GM21515 (cell line): ENCODE data around the gene CYP1B1.

ENCODE experiments used
- ATAC-seq: cut with Tn5 transposase; IDR thresholded peaks from one replicate; pipeline ENCODE4 v1.9.1; 2021; ENCODE audit not compliant: unreplicated experiment

The CYP1B1 gene

DNA sequence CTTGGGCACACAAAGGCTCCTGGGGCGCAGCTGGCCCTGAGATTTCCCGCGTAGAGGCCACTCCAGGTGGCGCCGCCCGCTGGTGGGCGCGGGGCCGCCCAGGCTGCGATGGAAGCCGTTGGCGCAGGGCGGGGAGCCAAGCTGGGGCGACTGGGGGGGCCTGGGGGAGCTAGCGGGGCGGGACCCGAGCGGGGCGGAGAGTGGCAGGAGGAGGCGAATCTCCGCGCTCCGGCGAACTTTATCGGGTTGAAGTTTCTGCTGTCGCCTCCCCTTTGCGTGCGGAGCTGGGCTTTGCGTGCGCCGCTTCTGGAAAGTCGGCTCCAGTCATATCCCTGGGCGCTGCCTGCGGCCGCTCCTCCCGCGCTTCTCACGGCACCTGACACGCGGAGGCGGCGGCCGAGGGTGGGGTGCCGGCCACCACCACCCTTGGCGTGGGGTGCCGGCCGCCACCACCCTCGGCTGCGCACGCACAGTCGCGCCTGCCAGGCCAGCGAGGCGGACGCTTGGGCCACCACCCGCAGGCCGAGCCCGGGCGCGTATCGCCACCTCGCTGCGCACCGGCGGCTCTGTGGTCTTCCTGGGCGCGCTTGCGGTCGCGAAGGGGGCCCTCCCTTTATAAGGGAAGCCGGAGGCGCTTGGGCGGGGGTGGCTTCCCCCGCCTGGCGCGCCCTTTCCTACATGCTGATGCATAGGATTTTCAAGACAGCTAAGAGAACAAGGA is 919 bp upstream of the CYP1B1 start:
- peak; percentile 54 for ATAC-seq

DNA sequence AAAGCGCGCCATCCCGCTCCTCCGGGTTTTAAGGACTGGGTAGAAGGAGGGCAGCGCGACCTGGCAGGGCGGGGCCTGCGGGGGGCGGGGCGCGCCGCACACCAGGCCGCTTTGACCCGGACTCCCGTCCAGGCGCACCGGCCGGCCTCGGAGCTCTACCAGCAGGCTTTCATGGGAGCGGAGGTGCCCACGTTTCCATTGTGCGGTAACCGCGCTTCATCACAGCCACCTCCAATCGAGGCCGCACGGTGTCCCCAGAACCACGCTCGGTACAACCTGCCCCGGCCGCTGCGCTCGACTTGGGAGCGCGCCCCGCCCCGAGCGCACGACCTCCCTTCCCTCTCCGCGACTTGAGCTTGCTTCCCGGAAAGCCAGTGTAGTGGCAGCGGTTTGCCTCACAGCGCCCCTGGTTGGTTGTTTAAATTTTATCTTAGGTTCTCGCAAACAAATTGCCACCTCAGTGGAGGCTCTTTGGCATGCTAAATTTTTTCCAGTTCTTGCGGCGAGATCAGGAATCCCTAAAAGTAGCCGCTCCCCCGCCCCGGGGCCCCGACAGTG is 280 bp upstream of the CYP1B1 start:
- ATAC-seq, result peak; percentile 51

DNA sequence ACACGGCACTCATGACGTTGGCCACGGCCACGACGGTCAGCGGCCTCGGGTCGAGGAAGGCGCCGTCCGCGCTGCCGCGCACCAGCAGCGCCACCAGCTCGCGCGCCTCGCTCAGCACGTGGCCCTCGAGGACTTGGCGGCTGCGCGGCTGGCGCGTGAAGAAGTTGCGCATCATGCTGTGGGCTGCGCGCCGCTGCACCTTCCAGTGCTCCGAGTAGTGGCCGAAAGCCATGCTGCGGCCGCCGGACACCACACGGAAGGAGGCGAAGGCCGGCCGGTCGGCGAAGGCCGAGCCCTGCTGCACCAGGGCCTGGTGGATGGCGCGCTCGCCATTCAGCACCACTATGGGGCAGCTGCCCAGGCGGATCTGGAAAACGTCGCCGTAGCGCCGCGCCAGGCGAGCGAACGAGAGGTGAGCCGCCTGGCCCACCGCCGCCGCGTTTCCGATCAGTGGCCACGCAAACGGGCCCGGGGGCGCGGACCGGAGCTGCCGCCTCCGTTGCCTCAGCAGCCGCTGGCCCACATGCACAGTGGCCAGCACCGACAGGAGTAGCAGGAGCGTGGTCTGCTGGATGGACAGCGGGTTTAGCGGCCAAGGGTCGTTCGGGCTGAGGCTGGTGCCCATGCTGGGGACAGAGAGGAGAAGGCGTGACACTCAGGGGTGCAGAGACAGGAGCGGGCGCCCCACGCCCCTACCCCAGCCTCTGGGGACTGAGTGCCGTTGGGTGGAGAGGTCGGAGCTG is 1.0 kb downstream of the CYP1B1 start:
- no peak for ATAC-seq

DNA sequence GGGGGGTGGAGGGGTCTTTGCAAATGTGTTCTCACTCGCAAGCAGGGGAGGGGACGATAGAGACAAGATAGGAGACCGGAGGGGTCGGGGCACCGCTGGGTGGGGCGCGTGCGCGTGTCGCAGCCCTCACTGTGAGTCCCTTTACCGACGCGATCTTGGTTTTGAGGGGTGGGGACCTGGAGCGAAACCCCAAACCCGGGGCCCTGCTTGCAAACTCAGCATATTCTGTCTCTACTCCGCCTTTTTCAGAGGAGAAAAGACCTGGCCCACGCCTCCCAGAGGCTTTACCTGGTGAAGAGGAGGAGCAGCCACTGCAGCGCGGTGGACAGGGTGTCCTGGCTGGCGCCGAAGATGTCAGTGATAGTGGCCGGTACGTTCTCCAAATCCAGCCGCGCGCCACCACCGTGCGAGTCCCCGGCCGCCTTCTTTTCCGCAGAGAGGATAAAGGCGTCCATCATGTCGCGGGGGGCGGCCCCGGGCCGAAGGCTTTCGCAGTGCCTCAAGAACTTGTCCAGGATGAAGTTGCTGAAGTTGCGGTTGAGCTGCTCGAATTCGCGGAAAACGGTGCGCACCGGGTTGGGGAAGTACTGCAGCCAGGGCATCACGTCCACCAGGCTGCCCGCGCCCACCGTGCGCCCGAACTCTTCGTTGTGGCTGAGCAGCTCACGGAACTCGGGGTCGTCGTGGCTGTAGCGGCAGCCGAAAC is 1.7 kb downstream of the CYP1B1 start:
- ATAC-seq, result no peak

DNA sequence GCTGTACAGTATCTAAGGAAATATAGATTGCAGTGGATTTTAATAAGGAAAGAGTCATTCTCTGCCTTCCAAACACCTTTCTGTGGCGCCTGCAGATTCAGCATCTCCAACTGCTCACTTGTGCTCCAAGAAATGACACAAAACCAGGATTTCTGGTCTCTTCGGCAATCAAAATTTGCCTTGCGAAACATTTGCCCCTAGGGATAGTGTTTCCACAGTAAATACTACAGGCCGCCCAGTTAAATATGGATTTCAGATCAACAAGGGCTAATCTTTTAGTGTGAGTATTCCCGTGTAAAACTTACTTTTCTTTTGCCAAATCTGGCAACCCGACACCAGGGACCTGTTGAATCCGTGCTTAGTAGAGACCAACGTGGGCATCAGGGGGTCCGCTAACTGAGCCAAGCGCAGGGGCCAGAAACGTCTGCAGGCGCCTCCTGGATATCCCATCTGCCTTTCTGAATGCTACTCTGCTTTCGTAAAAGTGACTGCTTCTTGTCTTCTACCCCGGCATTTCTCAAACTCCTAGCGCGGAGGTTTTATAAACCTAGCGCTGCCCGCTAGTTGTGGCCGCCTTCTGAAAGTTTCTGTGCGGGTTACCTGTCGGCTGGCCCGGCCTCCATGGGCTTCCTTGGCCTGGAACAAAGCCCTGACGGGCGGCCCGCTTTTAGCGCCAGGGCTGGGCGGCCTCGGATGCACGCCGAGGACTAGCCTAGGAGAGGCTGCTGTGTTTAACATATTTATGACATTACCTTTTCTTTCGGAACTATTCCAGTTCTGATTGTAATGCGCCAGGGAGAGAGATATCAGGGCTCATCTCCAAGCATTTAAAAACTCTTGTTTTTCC is 2.5 kb downstream of the CYP1B1 start:
- ATAC-seq, result no peak

DNA sequence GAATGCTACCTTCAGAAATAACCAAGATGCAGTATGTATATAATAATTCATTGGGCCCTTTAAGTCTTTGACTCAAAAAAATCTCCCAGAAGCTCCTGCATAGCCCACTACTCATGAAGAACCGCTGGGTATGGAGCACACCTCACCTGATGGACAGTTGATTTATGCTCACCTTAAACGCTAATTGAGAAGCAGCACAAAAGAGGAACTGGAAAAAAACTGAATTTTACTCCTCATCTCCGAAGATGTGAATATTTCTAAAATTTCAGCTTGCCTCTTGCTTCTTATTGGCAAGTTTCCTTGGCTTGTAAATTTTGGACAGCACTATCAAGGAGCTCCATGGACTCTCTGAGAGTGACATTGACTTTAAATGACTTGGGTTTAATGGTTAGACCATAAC is 5.5 kb downstream of the CYP1B1 start:
- ATAC-seq, result no peak

DNA sequence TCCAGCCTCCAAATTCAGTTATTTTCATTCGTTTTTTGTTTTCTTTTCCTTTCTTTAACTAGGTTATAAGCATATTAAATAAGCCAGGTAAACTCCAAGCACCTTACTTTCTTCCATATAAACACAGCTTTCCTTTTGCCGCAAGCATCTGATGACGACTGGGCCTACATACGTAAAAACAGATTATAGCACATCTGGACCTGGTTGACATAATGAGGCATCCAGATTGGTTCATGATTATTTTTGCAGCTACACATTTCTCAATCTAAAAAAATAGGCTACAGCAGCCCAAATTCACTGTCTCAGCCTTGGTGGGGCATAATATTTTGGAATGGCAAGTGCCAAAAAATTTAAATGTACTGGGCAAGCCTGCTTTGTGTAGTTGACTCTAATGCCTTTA is 7.7 kb downstream of the CYP1B1 start:
- no peak for ATAC-seq

DNA sequence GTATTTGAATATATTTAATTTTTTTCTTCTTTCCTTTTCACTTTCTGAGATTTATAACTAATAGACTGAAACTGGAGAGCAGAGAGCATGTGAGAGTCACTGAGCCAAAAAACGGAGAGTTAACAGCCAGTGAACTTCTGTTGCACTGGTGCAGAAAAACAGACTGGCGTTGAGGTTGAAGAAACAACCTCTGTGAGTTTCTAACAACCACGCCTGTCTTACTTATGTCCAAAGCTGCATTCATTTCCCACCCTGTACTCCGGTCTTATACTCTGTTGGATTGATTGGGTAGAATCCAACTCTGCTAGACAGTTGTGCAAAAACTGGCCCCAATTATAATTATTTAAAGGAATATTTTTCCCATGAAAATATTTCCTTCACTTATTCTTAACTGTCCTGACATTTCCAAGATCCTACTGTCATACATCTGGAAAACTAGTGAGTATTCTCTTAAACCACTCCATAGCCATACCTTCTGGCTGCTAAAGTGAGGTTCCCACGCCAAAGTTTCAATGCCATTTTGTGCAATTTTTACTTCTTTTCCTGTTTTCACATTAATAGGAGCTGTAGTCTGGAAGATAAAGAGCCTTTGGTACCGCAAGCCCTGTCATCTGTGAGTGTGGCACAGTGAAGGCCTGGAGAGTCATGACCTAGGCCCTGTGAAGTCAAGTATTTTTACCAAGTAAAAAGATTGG is 9.4 kb downstream of the CYP1B1 start:
- ATAC-seq, result no peak

DNA sequence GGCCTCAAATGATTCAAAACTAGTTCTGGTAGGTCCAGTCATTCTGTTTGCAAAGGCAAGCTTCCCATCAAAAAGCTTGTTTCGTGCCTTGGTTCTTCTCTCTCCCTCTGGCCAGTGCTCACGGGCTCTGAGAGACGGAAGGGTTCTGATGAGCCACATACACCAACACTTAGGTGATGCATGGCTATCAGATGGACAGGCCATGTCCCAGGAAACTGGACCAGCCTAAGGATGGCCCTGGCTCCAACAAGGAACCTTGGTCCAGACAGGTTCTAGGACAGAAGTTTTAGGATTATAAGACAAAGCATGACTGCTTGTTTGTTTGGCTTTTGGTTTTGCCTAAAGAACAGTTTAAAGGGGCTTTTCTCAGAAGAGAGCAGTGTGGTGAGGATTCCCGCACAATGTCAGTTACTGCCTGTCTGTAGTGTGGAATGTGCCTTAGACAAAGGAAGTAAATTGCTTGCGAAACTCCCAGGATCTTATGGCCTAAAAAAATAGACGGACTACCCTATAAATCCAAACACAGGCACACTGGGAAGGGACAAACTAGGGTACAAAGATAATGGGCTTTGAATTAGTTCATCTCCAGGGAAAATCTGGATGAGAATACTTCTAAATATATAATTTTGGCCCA is 10.3 kb downstream of the CYP1B1 start:
- ATAC-seq, result no peak

DNA sequence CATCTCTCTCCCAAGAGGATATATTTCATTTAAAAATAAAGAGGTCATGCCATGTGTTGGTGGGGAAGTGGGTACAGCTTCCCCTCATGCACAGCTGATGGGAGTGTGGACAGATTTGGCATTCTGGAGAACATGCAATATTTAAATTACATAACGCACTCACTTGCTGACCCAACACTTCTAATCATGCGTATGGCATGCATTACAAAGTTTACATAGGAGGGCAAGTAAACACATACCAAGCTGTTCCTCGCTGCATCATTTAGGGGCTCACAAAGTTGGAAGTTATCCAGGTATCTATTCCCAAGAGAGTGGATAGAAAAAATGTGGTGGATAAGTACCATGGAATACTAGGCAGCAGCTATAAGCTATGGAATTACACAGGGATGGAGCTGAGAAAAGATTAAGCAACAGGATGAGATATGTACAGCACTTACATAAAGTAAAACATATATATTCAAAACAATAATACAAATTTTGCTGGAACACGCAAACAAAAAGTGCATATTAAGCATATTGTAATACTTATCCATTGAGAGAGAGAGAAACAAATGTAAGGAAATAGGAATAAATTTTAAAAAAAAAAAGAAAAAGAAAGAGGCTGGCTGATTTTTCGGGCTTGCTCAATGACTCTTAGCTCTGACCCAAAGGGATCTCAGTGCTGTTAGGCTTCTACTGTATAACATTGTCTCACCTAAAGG is 11.0 kb downstream of the CYP1B1 start:
- ATAC-seq, result no peak

DNA sequence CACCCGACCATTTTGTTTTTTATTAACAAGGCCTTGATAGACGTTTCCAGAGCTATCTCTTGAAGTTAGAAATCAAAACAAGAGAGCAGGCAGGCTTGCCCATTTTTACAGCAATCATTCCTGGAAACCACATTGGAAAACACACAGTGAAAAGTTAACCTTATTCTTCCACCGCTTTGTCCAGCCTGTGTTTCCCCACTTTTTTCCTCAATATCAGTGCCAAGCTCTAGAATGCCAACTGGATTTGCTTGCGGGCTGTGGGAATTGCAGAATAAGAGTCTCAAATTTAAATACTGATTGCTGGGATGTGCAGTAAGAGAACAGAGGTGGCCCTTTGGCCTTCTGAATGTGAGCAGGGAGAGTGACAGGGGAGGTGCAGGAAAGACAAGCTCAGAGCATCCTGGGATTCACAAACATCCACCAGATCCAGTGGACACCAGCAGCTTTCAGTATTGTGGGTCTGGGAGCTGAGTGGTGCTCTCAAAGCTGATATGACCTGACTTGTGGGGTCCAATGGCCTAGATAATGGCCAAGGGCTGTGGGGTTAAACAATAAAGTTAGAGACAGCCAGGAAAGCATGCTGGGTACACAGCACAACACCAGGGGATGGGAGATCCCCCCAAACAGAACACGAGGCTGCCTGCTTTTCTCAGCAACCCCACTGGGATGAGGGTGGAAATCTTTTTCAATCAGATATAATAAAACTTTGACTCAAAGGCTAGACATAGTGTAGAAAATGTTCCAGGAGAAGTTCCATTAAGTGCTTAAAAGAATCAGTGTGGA is 15.5 kb downstream of the CYP1B1 start:
- no peak for ATAC-seq

DNA sequence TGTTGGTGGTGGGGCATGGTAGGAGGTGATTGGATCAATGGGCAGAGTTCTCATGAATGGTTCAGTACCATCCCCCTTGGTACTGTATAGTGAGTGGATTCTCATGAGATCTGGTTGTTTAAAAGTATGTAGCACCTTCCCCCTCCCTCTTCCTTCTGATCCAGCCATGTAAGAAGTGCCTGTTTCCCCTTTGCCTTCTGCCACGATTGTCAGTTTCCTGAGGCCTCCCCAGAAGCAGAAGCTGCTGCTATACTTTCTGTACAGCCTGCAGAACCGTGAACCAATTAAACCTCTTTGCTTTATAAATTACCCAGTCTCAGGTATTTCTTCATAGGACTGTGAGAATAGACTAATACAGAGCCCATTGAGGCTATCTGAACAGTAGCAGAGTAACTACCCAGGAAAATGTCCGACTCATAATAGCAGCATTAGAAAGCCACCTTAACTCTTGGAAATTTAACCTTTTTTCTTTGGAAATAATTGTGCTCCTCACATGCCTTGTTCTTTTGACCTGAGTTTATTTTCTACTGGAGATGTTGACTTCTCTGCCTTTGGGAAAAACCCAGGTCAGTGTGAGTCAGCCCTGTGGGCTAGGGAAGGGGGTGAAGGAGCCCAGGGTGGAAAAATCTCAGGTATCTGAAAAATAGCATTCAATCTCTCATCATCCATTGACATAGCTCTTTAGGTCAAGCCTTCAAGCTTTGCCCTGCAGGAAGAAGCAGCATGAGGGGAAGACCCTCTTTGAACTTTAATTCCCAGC is 18.1 kb downstream of the CYP1B1 start:
- no peak for ATAC-seq

DNA sequence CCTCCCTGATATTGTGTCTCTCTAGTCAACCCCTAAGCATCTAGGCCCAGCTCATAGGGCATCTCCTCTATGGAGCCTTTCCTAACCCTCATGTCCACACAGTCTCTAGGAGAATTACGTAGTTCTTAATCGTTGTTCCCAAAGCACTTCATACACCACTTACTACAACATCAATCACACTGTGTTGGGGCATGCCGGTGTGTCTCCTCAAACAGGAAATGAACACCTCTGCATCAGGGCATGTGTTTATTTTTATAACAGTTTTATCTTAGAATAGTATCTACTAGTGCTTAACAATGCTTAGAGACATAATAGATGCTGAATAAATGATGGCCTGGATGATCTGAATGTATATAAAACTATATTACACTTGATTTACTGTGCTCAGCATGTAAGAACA is 19.7 kb downstream of the CYP1B1 start:
- no peak for ATAC-seq

DNA sequence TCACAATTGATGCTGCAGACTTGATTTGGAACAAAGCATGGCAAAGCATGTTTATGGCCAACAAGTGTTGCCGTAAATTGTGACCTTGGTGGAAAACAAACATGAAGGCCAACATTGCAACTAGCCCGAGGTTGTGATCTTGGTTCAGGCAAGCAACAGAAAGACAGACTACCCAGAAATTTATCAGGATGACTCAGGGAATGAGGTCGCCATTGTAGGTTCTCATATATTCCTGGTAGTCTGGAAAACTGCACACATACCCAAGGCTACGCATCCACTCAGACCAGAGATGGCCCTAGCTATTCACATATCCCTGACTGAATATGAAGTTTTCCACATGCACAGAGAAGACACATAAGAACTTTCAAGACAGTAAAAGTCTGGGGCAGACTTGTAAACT is 30.1 kb downstream of the CYP1B1 start:
- ATAC-seq, result no peak

DNA sequence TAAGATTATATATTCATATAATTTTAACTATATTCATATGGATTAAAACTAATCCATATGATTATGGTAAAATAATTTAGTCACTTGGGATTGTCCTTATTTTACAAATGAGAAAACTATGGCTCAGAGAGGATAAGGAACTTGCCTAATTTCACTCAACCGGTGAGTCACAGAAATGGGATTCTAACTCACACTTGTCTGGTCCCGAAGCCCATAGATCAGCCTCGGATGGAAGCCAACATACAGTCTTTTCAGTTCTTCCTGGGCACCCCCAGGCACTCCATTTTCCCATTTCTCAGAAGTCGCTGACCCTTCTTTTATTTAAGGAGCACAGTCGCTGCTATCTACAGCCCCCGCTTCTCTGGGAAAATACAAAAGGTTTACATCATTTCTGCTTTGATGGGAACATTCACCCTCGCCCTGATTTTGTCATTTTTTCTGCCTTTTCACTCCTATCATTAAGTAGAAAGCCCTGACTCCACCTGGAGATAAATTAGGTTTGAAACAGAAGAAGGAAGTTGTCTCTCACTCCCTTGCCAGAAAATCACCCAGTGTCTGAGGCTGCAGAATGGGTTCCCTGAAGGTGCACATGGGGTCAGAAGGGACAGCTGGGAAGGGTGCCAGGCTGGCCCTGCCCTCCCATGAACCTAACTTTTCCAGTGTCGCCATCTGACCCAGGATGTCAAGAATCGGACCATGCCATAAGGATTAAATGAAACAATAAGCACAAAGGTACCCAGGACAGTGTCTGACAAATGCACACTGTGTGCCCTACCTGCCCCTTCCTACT is 36.6 kb downstream of the CYP1B1 start:
- no peak for ATAC-seq

DNA sequence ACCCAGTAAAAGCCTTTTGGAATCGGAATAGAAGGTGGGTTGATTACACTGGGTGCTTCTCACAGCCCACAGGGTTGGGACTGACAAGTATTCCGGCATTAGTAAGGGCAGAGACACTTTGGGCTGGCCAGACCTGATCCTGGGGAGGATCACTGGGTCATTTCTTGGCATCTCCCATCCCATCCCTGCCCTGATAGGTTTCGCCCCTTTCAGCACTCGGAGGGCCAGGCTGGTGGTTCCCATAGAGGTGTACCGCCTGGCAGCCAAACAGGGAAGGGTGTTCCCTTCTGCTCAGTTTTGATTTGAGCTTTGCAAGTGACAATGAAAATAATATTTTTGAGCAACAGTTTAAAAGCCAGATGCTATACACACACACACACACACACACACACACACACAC is 37.3 kb downstream of the CYP1B1 start:
- no peak for ATAC-seq
